Heart right ventricle (tissue), 16 donors: ENCODE measurements around the gene PRKAG2. TPM values are rescaled to one million over a fixed set of nuclear protein-coding genes. Genes with fewer than 3 reads are reported as not detected.

ENCODE experiments used
- ATAC-seq, 8 donors: fragments of 200-7000 bp; cut with Tn5 transposase; one replicate each; pipeline ENCODE4 v1.9.1; 2020; ENCODE audit warnings: mild to moderate bottlenecking in 8 of 8, moderate library complexity in 8 of 8, moderate number of reproducible peaks in 1 of 8
- DNase-seq, 2 donors: peaks; one replicate each; pipeline ENCODE4 v3.0.0-alpha.2; 2020
- H3K27ac ChIP-seq, 10 donors: fragments of 200-600 bp; sonication (generic) in 2 of 10; one replicate each; pipeline versions ENCODE4 v1.5.0 to v1.8.0; 2020 to 2022; ENCODE audit warnings: mild to moderate bottlenecking in 3 of 10
- H3K27me3 ChIP-seq, 7 donors: fragments of 200-600 bp; one replicate each; pipeline ENCODE4 v1.8.0; 2021 to 2022; ENCODE audit warnings: mild to moderate bottlenecking in 2 of 7
- H3K36me3 ChIP-seq, 9 donors: fragments of 200-600 bp; sonication (generic) in 1 of 9; one replicate each; pipeline versions ENCODE4 v1.5.0 to v1.8.0; 2020 to 2022; ENCODE audit warnings: mild to moderate bottlenecking in 2 of 9
- H3K4me1 ChIP-seq, 9 donors: fragments of 200-600 bp; sonication (generic) in 1 of 9; one replicate each; pipeline versions ENCODE4 v1.5.0 to v1.8.0; 2020 to 2022; ENCODE audit warnings: mild to moderate bottlenecking in 4 of 9
- H3K4me3 ChIP-seq, 10 donors: fragments of 200-600 bp; sonication (generic) in 2 of 10; one replicate each; pipeline versions ENCODE4 v1.5.0 to v1.8.0; 2020 to 2022; ENCODE audit warnings: mild to moderate bottlenecking in 7 of 10, moderate library complexity in 2 of 10
- H3K9me3 ChIP-seq, 11 donors: fragments of 200-600 bp in 10 of 11; sonication (generic) in 2 of 11; one replicate each; pipeline versions ENCODE4 v1.5.0 to v1.8.0; 2013 to 2022; ENCODE audit warnings: mild to moderate bottlenecking in 2 of 11, control low read depth in 1 of 11, moderate library complexity in 1 of 11
- WGBS, 2 donors: extraction: QIAGEN DNeasy Blood & Tissue Kit; methylation state at CpG; one replicate each; pipeline ENCODE4 v1.1.7; 2013; ENCODE audit warnings: inconsistent platforms in 1 of 2; 5-methylcytosine and 5-hydroxymethylcytosine counted together
- intact Hi-C, 10 donors: fragments of 100-400 bp; cut with DNase I; formaldehyde crosslinking; loops; one replicate each; pipeline versions ENCODE4 v1.11.1 to v1.14.2; 2022
- polyA plus RNA-seq, 2 donors: library from polyadenylated mRNA; stranded (reverse); fragments of 200-250 nt; gene quantifications; one replicate each; pipeline ENCODE4 v1.2.3, GENCODE V29; 2013
- total RNA-seq, 10 donors: library from RNA; stranded (reverse); fragmentation: NEBNext Ultra II Directional in 3 of 10; extraction: Animal tissue kit (Norgen Biotek cat#: 25700) in 3 of 10; gene quantifications; one replicate each; pipeline versions ENCODE4 v1.2.1 to v1.2.4, GENCODE V29; 2021 to 2023
- TF ChIP-seq, protein P1 (sequence below), 9 donors: fragments of 200-600 bp; sonication (generic) in 2 of 9; IDR thresholded peaks; one replicate each; pipeline versions ENCODE4 v1.5.0 to v1.8.0; 2021 to 2022; ENCODE audit warnings: antibody characterized with exemption in 9 of 9, mild to moderate bottlenecking in 5 of 9, moderate library complexity in 1 of 9
- donor health status: Arrhythmogenic right ventricular cardiomyopathy.
- donor health status: ischemic (EF 13 %, LVEDD 7.1; RV severe dilation, severe dysfunction).
- donor health status: healthy with polysubstance abuse.
- donor health status: DM: no; HTN: yes; CAD: no.
- donor health status: DM: no; HTN: no; CAD: no.
- donor health status: ischemic (EF 25% LVEDD 6.9; RV normal size, moderate dysfunction).
- donor health status: ischemic (EF 25% LVEDD 5.7; RV mildly dilated, moderate dysfunction).
- donor health status: healthy.
- donor health status: DM: yes; HTN: yes; CAD: no.
- donor health status: Ischemic cardiomyopathy.
- donor health status: ischemic (EF 35%, LVEDD 5.7; RV mildly dilated, moderate dysfunction).
- donor health status: nonischemic (EF 11% LVEDD 7.7; RV severe dilation, severe dysfunction).
- donor health status: DM: yes; HTN: yes; CAD: no.
- donor health status: PGD.
- donor health status: ischemic (EF 29% LVEDD 5.4; RV normal size, mild dysfunction).
- donor health status: nonischemic (EF 23%, LVEDD 6.1; RV moderate dilation, normal function).

PRKAG2 gene
- total and polyA plus RNA-seq, 12 donors, result 52.4 to 156 (median 114) TPM

DNA sequence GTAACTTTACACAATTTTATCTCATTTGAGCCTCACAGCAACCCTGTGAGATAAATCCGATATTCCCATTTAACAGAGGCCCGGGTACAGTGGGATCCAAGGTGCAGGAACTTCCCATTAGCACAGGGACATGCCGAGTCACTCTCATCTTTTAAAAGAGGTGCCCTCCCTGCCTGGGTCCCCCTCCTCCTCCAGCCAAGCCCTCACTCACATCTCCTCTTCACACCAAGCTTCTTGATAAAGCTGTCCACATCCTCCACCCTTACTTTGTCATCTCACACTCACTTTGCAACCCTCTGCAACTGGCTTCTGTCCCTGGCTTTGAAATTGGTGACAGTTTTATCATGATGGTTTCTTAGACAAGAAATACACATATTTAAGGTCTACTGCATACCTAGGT is 212.6 kb downstream of the PRKAG2 start:
- 55 to 72% methylated on average over 3 of the region's 3 CpGs for WGBS, 2 donors
- Histone ChIP-seq H3K36me3 (peaks cover 0 to 10% (median 0%) of the 10 kb centered on the region in 9 donors), H3K4me3 (no peak overlapping the region), H3K27me3 (no peaks in the 10 kb centered on the region), H3K4me1 (peaks cover 0 to 40% (median 17%) of the 10 kb centered on the region in 9 donors), H3K9me3 (peaks cover 0 to 13% (median 4%) of the 10 kb centered on the region in 11 donors), H3K27ac (peak overlapping the region in 8 of 10 donors; percentile 50 to 83 (median 72))
- TF ChIP-seq, protein P1, sequence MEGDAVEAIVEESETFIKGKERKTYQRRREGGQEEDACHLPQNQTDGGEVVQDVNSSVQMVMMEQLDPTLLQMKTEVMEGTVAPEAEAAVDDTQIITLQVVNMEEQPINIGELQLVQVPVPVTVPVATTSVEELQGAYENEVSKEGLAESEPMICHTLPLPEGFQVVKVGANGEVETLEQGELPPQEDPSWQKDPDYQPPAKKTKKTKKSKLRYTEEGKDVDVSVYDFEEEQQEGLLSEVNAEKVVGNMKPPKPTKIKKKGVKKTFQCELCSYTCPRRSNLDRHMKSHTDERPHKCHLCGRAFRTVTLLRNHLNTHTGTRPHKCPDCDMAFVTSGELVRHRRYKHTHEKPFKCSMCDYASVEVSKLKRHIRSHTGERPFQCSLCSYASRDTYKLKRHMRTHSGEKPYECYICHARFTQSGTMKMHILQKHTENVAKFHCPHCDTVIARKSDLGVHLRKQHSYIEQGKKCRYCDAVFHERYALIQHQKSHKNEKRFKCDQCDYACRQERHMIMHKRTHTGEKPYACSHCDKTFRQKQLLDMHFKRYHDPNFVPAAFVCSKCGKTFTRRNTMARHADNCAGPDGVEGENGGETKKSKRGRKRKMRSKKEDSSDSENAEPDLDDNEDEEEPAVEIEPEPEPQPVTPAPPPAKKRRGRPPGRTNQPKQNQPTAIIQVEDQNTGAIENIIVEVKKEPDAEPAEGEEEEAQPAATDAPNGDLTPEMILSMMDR (IDR thresholded peaks at IDR 0.05), result no peak
- ATAC-seq (peak in 5 of 8 donors; percentile 24 to 59 (median 43)), DNase-seq (no peak)
- intact Hi-C loops, result no loop called here

DNA sequence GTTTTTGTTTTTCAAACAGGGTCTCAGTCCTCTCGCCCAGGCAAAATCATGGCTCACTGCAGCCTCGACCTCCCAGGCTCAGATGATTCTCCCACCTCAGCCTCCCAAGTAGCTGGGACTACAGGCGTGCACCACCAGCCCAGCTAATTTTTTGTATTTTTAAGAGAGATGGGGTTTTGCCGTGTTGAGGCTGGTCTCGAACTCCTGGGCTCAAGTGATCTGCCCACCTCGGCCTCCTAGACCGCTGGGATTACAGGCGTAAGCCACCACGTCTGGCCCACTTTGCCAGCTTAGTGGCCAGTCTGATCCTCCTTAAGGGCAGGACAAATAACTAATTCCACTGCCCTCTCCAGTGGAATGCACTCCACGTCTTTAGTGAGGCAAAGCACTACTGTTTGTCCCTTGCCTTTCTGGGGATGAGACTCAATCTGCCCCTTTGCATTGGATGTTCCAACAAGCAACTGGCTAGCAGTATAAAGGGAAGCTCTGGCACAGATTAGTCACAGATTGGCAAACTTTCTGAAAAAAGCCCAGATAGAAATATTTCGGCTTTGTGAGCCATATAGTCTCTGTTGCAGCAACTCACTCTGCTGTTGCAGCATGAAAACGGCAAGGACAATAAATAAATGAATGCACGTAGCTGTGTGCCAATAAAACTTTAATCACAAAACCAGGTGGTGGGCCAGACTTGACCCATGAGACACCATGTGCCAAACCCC is 213.4 kb downstream of the PRKAG2 start:
- no peaks in the 10 kb centered on the region for H3K27me3 ChIP-seq
- peaks cover 0 to 40% (median 17%) of the 10 kb centered on the region in 9 donors for H3K4me1 ChIP-seq
- peak overlapping the region in 5 of 10 donors; percentile 17 to 83 (median 71) for H3K27ac ChIP-seq
- intact Hi-C loops, result no loop called here
- 88 to 89% methylated on average over 13 of the region's 13 CpGs for WGBS, 2 donors
- H3K4me3 ChIP-seq, result no peak overlapping the region
- ATAC-seq, result no peak
- peaks cover 0 to 8% (median 0%) of the 10 kb centered on the region in 9 donors for H3K36me3 ChIP-seq
- DNase-seq, result no peak
- peaks cover 0 to 13% (median 4%) of the 10 kb centered on the region in 11 donors for H3K9me3 ChIP-seq
- TF ChIP-seq, protein P1 (IDR thresholded peaks at IDR 0.05), result no peak

DNA sequence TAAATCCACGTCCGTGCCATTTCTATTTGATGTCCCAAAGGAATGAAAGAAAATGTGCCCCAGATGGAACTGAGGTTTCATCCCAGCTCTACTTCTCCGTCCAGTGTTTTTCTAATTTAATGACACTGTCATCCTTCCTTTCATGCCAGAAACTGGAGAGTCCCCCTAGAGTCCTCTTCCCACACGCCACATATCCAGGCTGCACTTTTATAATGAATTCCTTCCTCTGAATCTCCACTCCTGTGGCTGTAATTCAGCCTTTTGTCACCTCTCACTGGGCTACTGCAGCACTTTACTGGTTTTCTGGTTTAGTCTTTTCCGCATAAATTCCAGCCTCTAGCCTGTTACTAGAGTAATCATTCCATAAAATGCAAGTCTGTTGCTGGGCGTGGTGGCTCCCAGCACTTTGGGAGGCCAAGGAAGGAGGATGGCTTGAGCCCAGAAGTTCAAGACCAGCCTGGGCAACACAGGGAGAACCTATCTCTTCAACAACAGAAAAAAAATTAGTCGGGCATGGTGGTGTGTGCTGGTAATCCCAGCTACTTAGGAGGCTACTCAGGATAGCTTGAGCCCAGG is 214.6 kb downstream of the PRKAG2 start:
- WGBS, 2 donors, result 67 to 74% methylated on average over 7 of the region's 7 CpGs
- Histone ChIP-seq H3K4me1 (peaks cover 0 to 34% (median 17%) of the 10 kb centered on the region in 9 donors), H3K27ac (peak overlapping the region in 2 of 10 donors; percentile 8 to 10), H3K9me3 (peaks cover 0 to 12% (median 4%) of the 10 kb centered on the region in 11 donors), H3K27me3 (no peaks in the 10 kb centered on the region), H3K4me3 (no peak overlapping the region), H3K36me3 (no peaks in the 10 kb centered on the region)
- intact Hi-C loops, result no loop called here
- no peak for ATAC-seq
- no peak for DNase-seq
- TF ChIP-seq, protein P1 (IDR thresholded peaks at IDR 0.05), result no peak

DNA sequence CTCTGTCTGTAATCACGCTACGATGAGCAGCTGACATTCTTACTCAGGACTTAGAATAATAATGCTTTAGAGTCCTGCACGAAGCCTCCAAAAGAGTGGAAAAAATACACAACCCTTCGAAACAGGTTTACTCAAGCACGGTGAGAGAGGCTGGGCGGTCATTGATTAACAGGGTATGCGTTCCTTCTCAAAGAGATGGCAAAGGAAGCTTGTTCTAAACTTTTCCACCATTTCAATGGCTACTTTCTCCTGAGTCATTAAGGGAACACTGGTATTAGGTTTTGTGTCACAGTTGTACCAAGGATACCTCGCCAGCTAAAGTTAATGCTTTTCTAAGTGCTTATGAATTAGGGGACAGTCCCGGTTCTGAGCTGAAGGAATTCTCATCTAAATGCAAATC is 215.3 kb downstream of the PRKAG2 start:
- Histone ChIP-seq H3K27ac (no peak overlapping the region), H3K4me1 (peaks cover 0 to 27% (median 17%) of the 10 kb centered on the region in 9 donors)
- 95 to 96% methylated on average over 9 of the region's 9 CpGs for WGBS, 2 donors

More for the DNA sequence above, 215.3 kb downstream of the PRKAG2 start:
- TF ChIP-seq, protein P1 (IDR thresholded peaks at IDR 0.05), result no peak
- no peaks in the 10 kb centered on the region for H3K36me3 ChIP-seq
- intact Hi-C loops, result no loop called here
- no peaks in the 10 kb centered on the region for H3K27me3 ChIP-seq
- DNase-seq (no peak), ATAC-seq (no peak)
- no peak overlapping the region for H3K4me3 ChIP-seq
- H3K9me3 ChIP-seq, result peaks cover 0 to 6% (median 3%) of the 10 kb centered on the region in 11 donors
